IPS-18a (cell line): Measurements from ENCODE around the gene CYTH3.
A peak's percentile ranks its signal among the peaks of the same experiment; 100 is the strongest.
"Not testable (repeated sequence)": the region's sequence is repeated elsewhere in the genome, so short reads cannot be mapped to it uniquely, and the experiment has no call there.

ENCODE experiments used
- H3K27ac ChIP-seq: one replicate; pipeline ENCODE4 v1.5.1; 2013; ENCODE audit warnings: low read length
- H3K27me3 ChIP-seq: one replicate; pipeline ENCODE4 v1.6.1; 2013; ENCODE audit warnings: mild to moderate bottlenecking, low read length; ENCODE audit not compliant: control insufficient read depth, insufficient read depth
- H3K36me3 ChIP-seq: one replicate; pipeline ENCODE4 v1.6.1; 2013; ENCODE audit warnings: low read depth, low read length; ENCODE audit not compliant: control insufficient read depth
- H3K4me1 ChIP-seq: one replicate; pipeline ENCODE4 v1.6.1; 2013; ENCODE audit warnings: low read depth, low read length; ENCODE audit not compliant: control insufficient read depth
- H3K4me3 ChIP-seq: one replicate; pipeline ENCODE4 v1.5.1; 2013; ENCODE audit warnings: low read length
- H3K9ac ChIP-seq: one replicate; pipeline ENCODE4 v1.6.1; 2013; ENCODE audit warnings: mild to moderate bottlenecking, low read length, moderate library complexity
- H3K9me3 ChIP-seq: one replicate; pipeline ENCODE4 v1.6.1; 2013; ENCODE audit warnings: low read depth, low read length; ENCODE audit not compliant: control insufficient read depth

The CYTH3 gene

GRCh38 chr7:6238309-6238925 is 34.0 kb downstream of the CYTH3 start:
- Histone ChIP-seq H3K9ac (no peak overlapping the region), H3K9me3 (no peaks in the 10 kb centered on the region), H3K27ac (no peak overlapping the region), H3K4me1 (no peaks in the 10 kb centered on the region), H3K36me3 (no peaks in the 10 kb centered on the region), H3K27me3 (no peaks in the 10 kb centered on the region), H3K4me3 (no peak overlapping the region)

DNA sequence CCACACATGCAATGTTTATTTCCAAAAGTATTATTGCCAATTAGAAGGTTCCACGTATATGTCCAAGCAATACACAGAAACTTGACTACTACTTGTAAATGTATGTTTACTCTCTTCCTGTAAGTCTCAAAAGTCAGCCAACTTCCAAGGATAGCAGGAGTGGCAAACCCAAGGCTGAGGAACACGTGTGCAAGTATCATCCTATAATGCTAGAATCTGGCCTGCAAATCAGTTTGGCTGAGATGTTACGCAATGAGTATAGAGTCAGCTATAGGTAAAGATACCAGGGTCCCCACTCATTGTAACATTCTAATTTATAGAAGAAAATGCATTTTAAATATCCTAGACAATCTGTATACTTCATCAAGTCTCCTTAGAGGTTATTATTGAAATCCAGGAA is 34.7 kb downstream of the CYTH3 start:
- no peaks in the 10 kb centered on the region for H3K4me1 ChIP-seq
- no peaks in the 10 kb centered on the region for H3K36me3 ChIP-seq
- no peaks in the 10 kb centered on the region for H3K9me3 ChIP-seq
- no peak overlapping the region for H3K4me3 ChIP-seq
- no peak overlapping the region for H3K27ac ChIP-seq
- H3K9ac ChIP-seq: no peak overlapping the region
- no peaks in the 10 kb centered on the region for H3K27me3 ChIP-seq

DNA sequence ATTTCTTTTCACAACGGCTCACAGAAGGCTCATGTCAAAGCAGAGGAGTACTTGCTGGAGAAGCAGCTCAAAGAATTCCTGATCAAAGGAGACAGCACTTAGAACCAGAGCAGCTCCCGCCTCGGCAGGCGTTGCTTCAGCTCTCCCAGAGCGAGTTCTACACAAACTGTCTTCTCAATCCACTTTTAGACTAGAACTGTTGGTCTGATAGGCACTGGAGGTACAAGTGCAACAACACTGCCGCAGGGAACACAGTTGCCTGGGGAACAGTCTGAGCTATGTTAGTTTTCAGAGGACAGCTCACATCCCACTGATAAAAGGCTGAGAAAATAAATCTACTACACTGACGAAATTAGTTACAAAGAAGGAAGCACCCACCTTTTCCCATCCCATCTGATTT is 35.4 kb downstream of the CYTH3 start:
- H3K9me3 ChIP-seq: no peaks in the 10 kb centered on the region
- H3K27me3 ChIP-seq: no peaks in the 10 kb centered on the region
- no peak overlapping the region for H3K4me3 ChIP-seq
- H3K9ac ChIP-seq: no peak overlapping the region
- H3K36me3 ChIP-seq: no peaks in the 10 kb centered on the region
- no peaks in the 10 kb centered on the region for H3K4me1 ChIP-seq
- H3K27ac ChIP-seq: no peak overlapping the region

GRCh38 chr7:6235029-6235871 is 37.2 kb downstream of the CYTH3 start:
- Histone ChIP-seq H3K4me1 (no peaks in the 10 kb centered on the region), H3K9me3 (no peaks in the 10 kb centered on the region), H3K27ac (no peak overlapping the region), H3K4me3 (no peak overlapping the region), H3K9ac (no peak overlapping the region), H3K36me3 (no peaks in the 10 kb centered on the region), H3K27me3 (no peaks in the 10 kb centered on the region)

DNA sequence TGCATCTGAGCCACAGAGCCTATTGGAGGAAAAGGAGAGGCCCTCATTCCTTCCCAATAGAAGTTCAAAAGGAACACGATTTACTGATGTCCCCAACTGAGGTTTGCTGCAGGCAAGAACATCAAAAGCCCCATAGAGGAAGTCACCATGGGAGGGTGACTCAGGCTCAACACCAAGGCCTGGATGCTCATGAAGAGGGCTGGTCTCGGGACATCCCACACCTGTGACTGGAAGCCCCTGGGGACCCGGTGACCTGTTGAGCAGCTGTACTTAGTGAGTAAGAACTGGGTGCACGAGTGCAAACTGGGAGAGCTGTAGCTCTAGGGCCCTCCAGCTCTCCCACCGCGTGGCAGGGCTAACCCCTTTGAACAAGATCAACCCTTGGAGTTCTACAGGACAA is 38.0 kb downstream of the CYTH3 start:
- H3K9ac ChIP-seq: no peak overlapping the region
- H3K27me3 ChIP-seq: no peaks in the 10 kb centered on the region
- no peak overlapping the region for H3K4me3 ChIP-seq
- no peaks in the 10 kb centered on the region for H3K36me3 ChIP-seq
- no peak overlapping the region for H3K27ac ChIP-seq
- H3K4me1 ChIP-seq: no peaks in the 10 kb centered on the region
- H3K9me3 ChIP-seq: no peaks in the 10 kb centered on the region

- Histone ChIP-seq H3K9ac (no peak overlapping the region), H3K9me3 (no peaks in the 10 kb centered on the region), H3K27ac (no peak overlapping the region), H3K27me3 (no peaks in the 10 kb centered on the region), H3K36me3 (no peaks in the 10 kb centered on the region), H3K4me3 (no peak overlapping the region), H3K4me1 (peaks cover 14% of the 10 kb centered on the region)
Measured at GRCh38 chr7:6232534-6232933, 39.9 kb downstream of the CYTH3 start.

- H3K27me3 ChIP-seq: no peaks in the 10 kb centered on the region
- H3K4me1 ChIP-seq: peaks cover 14% of the 10 kb centered on the region
- H3K9me3 ChIP-seq: no peaks in the 10 kb centered on the region
- H3K4me3 ChIP-seq: no peak overlapping the region
- no peak overlapping the region for H3K9ac ChIP-seq
- no peak overlapping the region for H3K27ac ChIP-seq
- no peaks in the 10 kb centered on the region for H3K36me3 ChIP-seq
Measured at GRCh38 chr7:6232116-6232515, 40.3 kb downstream of the CYTH3 start.

DNA sequence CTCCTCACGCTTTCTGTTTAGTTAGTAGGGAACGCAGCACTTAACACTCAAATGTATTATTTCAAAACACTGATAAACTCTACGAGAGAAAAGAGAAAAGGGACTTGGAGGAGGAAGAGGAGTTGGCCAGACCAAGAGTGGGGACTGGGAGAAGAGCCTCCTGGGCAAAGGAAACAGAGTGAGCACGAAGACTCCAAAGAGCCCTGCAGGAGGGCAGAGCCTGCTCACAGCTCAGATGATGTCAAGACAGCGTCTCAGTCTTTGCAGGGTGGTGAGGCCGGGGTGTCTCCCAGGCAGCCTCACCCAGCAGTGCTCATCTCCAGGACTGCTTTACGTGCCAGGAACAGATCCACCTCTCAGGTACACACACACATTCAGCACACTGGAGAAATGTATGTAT is 41.2 kb downstream of the CYTH3 start:
- Histone ChIP-seq H3K27ac (no peak overlapping the region), H3K4me3 (no peak overlapping the region), H3K4me1 (peaks cover 14% of the 10 kb centered on the region)

GRCh38 chr7:6229284-6229683 is 43.1 kb downstream of the CYTH3 start:
- H3K27me3 ChIP-seq, H3K36me3 ChIP-seq, H3K4me3 ChIP-seq, H3K9me3 ChIP-seq, H3K9ac ChIP-seq, H3K27ac ChIP-seq: not testable (repeated sequence)
- peaks cover 14% of the 10 kb centered on the region for H3K4me1 ChIP-seq

More for the DNA sequence above, 41.2 kb downstream of the CYTH3 start:
- Histone ChIP-seq H3K27me3 (no peaks in the 10 kb centered on the region), H3K9ac (no peak overlapping the region), H3K36me3 (no peaks in the 10 kb centered on the region), H3K9me3 (no peaks in the 10 kb centered on the region)

GRCh38 chr7:6228361-6229229 is 43.8 kb downstream of the CYTH3 start:
- Histone ChIP-seq H3K9ac (no peak overlapping the region), H3K9me3 (no peaks in the 10 kb centered on the region), H3K27me3 (no peaks in the 10 kb centered on the region), H3K4me3 (peak overlapping the region; percentile 11), H3K4me1 (peaks cover 14% of the 10 kb centered on the region), H3K27ac (no peak overlapping the region), H3K36me3 (no peaks in the 10 kb centered on the region)

GRCh38 chr7:6227294-6227846 is 45.1 kb downstream of the CYTH3 start:
- Histone ChIP-seq H3K4me3 (no peak overlapping the region), H3K4me1 (peaks cover 14% of the 10 kb centered on the region), H3K27ac (no peak overlapping the region)

More at GRCh38 chr7:6227294-6227846, 45.1 kb downstream of the CYTH3 start:
- no peaks in the 10 kb centered on the region for H3K27me3 ChIP-seq
- no peaks in the 10 kb centered on the region for H3K9me3 ChIP-seq
- H3K36me3 ChIP-seq: no peaks in the 10 kb centered on the region
- H3K9ac ChIP-seq: no peak overlapping the region
